SH-SY5Y (cell line): ENCODE data around the gene FCN1.

Source experiments
- GATA2 ChIP-seq: IDR thresholded peaks from 2 replicates; pipeline ENCODE4 v1.6.1; 2011; ENCODE audit warnings: mild to moderate bottlenecking, low read depth, low read length
- GATA3 ChIP-seq: IDR thresholded peaks from 2 replicates; pipeline ENCODE4 v1.6.1; 2011; ENCODE audit warnings: low read depth, mild to moderate bottlenecking, low read length, moderate library complexity

DNA sequence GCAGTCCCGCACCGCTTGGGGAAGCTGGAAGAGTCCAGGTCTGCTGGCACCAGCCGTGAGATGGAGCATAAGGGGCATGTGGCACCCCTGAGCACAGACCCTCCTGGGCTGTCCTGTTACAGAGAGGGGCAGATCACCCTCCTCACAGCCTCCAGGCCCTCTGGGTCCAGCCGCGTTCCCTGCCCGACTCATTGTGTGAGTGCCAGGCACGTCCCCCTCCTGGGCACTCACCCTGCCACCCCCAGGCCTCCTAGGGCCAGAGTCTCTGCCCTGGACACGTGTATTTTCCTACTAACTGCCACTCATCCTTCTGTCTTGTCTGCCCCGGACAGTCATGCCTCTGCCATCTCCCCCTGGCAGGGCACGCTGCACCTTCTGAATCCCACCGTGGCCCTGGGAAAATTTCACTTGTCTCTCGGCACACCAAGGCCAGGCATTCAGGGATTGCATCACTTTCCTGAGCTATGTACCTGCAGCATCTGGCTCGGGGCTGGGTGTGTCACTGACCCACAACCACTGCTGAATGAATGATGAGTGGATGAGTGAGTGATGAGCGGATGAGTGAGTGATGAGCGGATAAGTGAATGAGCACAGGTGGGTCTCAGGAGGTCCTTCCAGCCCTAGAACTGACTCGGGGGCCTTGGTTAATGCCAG lies 21.5 kb upstream of the FCN1 start:
- TF ChIP-seq GATA3 (no peak), GATA2 (no peak)
